ENCODE data around the gene NUDT13.
A peak's percentile ranks its signal among the peaks of the same experiment; 100 is the strongest.
"Not testable (repeated sequence)": the region's sequence is repeated elsewhere in the genome, so short reads cannot be mapped to it uniquely, and the experiment has no call there.

Gene NUDT13

DNA sequence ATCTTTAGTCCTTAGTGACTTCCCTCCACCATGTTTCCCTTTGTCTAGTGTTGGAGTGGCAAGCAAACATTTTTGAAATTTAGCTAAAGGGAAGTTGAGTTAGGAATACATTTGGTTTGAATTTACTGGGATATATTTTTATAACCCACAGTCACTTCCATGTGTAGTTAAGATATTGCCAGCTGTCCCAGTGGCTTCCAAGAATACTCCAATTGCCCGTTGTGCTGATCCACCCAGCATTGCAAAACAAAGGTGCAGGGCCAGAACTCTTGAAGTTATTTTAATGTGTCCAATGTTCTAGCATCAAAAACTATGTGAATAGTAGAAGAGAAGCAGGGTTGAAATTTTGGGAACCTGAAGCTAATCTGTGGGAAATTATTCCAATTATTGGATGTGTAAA is 11.1 kb upstream of the NUDT13 start:
- DNase-seq (ENCODE audit: low spot score) = no peak

GRCh38 chr10:73106301-73106700 is 4.0 kb upstream of the NUDT13 start:
- DNase-seq (ENCODE audit: low spot score) = no peak

GRCh38 chr10:73109248-73109652 is 1.0 kb upstream of the NUDT13 start:
- DNase-seq (ENCODE audit: low spot score) = not testable (repeated sequence)

DNA sequence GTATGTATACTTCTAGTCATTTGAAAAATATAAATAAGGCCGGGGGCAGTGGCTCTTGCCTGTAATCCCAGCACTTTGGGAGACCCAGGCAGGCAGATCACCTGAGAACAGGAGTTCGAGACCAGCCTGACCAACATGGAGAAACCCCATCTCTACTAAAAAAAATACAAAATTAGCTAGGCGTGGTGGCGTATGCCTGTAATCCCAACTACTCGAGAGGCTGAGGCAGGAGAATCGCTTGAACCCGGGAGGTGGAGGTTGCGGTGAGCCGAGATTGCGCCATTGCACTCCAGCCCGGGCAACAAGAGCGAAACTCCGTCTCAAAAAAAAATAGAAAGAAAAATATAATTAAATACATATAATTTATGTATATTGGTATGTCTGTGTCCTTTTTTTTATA is 1.8 kb downstream of the NUDT13 start:
- not testable (repeated sequence) for DNase-seq (ENCODE audit: low spot score)

DNA sequence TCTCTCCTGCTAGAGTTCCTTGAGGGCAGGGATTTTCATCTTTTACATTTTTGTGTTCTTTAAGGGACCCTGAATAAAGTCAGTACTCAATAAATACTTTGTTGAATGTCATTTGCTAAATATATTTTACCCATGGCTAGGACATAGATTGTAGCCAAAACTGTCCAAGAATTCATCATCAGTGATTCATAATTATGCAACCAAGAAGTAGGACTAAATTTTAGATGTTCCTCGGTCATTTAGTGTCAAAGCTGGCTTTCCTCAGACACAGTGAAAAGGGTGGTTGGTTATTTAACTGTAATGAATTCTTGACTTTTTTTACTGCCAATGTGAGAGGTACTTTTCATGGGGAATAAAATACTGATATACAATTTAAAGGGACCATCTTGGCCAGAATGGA is 3.3 kb downstream of the NUDT13 start:
- no peak for DNase-seq (ENCODE audit: low spot score)

DNA sequence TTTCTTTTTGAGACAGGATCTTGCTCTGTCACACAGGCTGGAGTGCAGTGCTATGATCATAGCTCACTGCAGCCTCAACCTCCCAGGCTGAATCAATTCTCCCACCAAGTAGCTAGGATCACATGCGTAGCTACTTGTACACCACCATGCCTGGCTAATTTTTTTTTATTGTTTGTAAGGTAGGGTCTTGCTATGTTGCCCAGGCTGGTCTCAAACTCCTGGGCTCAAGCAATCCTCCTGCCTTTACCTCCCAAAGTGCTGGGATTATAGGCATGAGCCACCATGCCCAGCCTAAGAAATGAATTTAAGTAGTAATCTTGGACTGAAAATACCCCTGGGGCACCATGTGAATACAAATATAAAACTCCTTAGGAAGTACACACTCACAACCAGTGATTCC is 5.8 kb downstream of the NUDT13 start:
- no peak for DNase-seq (ENCODE audit: low spot score)

- no peak for DNase-seq (ENCODE audit: low spot score)
Measured at GRCh38 chr10:73117976-73118743, 7.9 kb downstream of the NUDT13 start.

DNA sequence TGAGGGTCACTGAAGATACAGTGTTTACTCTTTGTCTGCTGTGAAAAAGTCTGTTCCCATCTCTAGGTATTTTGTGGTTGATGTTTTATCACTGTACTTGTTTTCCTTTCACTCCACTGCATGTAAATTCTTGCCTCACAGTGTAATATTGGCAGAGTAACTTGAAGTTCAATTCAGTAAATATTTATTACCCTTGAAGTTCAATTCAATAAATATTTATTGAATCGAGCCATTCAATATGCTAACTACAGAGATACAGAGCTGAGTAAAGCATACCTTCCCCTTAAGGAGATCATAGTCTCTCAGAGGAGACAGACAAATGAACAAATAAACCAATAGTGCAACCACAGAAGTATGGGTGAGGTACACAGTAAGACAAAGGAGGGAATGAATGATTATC is 9.2 kb downstream of the NUDT13 start:
- no peak for DNase-seq (ENCODE audit: low spot score)

GRCh38 chr10:73119952-73120351 is 9.7 kb downstream of the NUDT13 start:
- DNase-seq (ENCODE audit: low spot score) = no peak

DNA sequence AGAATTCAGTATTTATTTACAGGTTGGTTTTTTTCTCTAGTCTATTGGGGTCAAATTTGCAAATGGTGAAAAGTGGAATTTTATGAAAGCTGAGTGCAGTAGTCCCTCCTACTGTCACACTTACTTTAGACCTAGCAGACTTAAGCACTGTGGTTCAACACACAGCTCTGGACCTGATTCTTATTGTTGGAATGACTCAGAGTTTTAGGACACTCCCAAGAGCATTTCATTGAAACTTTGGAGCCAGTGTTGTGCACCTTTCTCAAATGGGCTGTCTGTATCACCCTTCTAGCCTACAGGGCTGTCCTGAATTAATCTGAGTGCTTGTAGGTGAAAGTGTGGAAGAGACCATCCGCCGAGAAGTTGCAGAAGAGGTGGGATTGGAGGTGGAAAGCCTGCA is 16.1 kb downstream of the NUDT13 start:
- DNase-seq (ENCODE audit: low spot score) = no peak

- DNase-seq (ENCODE audit: low spot score) = no peak
Measured at GRCh38 chr10:73131301-73131700, 21.0 kb downstream of the NUDT13 start.

GRCh38 chr10:73131913-73132686 is 21.8 kb downstream of the NUDT13 start:
- DNase-seq (ENCODE audit: low spot score) = no peak

- no peak for DNase-seq (ENCODE audit: low spot score)
Measured at GRCh38 chr10:73134727-73135126, 24.5 kb downstream of the NUDT13 start.

GRCh38 chr10:73136627-73137026 is 26.4 kb downstream of the NUDT13 start:
- no peak for DNase-seq (ENCODE audit: low spot score)

DNA sequence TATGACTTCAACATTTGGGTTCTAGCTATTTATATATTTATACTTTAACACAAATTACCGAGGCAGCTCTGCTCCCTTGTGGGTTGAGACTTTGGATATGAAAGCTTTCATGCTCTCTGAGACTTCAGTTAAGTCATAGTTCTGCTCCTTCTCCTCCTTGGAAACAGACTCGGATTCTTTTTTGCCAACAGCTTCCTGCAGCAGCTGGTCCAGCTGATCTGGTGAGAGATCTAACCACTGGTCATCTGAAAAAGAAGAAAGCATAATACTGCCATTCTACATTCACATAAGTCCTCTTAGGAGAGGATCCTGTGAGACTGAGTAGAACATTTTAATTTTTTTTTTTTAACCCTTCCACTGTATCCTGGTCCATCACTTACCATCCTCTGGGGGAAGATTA is 29.0 kb downstream of the NUDT13 start:
- no peak for DNase-seq (ENCODE audit: low spot score)

- DNase-seq (ENCODE audit: low spot score) = no peak
Measured at GRCh38 chr10:73141603-73142002, 31.3 kb downstream of the NUDT13 start.

GRCh38 chr10:73150633-73151413 is 40.6 kb downstream of the NUDT13 start:
- not testable (repeated sequence) for DNase-seq (ENCODE audit: low spot score)

- no peak for DNase-seq (ENCODE audit: low spot score)
Measured at GRCh38 chr10:73152009-73152408, 41.8 kb downstream of the NUDT13 start.

DNA sequence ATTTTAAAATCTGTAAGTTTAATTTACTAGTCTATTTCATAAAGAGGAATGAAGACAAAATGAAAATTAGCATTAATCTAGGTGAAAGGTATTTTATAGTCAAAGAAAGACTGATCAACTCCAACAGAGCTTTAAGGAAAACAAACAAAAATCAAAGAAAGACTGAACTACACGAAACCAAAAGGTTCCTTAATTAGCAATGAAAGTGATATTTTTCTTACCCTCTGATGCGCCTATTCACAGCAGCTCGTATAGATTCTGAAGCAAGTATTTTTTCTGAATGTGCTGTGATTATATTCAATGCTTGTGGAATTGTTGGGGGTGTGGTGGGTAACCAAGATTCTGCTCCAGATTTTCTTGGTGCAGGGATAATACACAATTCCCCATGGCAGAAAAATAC is 45.8 kb downstream of the NUDT13 start:
- DNase-seq (ENCODE audit: low spot score) = no peak

- DNase-seq (ENCODE audit: low spot score) = peak; percentile 51
Measured at GRCh38 chr10:73159038-73159648, 48.9 kb downstream of the NUDT13 start.

DNA sequence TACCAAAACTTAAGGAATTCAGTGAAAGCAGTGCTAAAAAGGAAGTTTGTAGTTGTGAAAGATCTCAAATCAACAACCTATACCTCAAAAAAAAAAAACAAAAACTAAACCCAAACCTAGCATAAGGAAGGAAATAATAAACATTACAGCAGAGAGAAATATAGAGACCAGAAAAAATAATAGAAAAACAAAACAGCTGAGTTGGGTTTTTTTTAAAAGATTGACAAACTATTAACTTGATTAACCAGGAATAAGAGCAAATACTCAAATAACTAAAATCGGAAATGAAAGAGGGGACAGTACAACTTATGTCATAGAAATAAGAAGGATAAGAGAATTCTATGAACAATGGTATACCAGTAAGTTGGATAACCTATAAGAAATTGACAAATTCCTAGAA is 50.8 kb downstream of the NUDT13 start:
- no peak for DNase-seq (ENCODE audit: low spot score)

DNA sequence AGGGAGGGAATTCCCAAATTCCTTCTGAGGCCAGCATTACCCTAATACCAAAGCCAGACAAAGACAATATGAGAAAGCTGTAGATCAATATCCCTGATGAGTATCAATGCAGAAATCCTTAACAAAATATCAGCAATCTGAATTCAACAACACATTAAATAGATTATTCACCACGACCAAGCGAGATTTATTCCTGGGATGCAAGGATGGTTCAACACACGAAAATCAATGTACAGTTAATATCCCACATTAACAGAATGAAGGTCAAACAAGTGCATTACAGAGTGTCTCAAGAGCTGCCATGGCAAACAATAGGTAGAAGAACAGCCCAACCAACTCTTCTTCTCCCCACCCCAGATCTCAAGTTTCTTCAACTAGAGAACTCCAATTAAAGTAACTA is 51.4 kb downstream of the NUDT13 start:
- DNase-seq (ENCODE audit: low spot score) = no peak
